Trophoblast cell (in vitro differentiated cells and primary cell): Measurements from ENCODE around the gene SLC39A5.

Experiments
- DNase-seq, 2 donors: peaks; one replicate each; pipeline ENCODE4 v3.0.0-alpha.2; 2016
- H2AFZ ChIP-seq: 2 replicates; pipeline ENCODE4 v1.6.1; 2013; ENCODE audit warnings: low read length, moderate library complexity, mild to moderate bottlenecking; ENCODE audit not compliant: insufficient read depth, poor library complexity
- H2AK5ac ChIP-seq: 2 replicates; pipeline ENCODE4 v1.6.1; 2013; ENCODE audit warnings: mild to moderate bottlenecking, low read length
- H2BK120ac ChIP-seq: 2 replicates; pipeline ENCODE4 v1.6.1; 2013; ENCODE audit warnings: low read length, mild to moderate bottlenecking, moderate library complexity; ENCODE audit not compliant: insufficient read depth, poor library complexity
- H2BK12ac ChIP-seq: 2 replicates; pipeline ENCODE4 v1.6.1; 2013; ENCODE audit warnings: mild to moderate bottlenecking, low read length, moderate library complexity
- H2BK5ac ChIP-seq: 2 replicates; pipeline ENCODE4 v1.6.1; 2013; ENCODE audit warnings: low read length, low read depth, moderate library complexity, mild to moderate bottlenecking; ENCODE audit not compliant: poor library complexity
- H3K14ac ChIP-seq: 2 replicates; pipeline ENCODE4 v1.6.1; 2013; ENCODE audit warnings: mild to moderate bottlenecking, low read length
- H3K18ac ChIP-seq: 2 replicates; pipeline ENCODE4 v1.6.1; 2013; ENCODE audit warnings: mild to moderate bottlenecking, low read length
- H3K23ac ChIP-seq: 2 replicates; pipeline ENCODE4 v1.6.1; 2013; ENCODE audit warnings: low read length
- H3K27ac ChIP-seq: 2 replicates; pipeline ENCODE4 v1.5.1; 2013; ENCODE audit warnings: low read depth, mild to moderate bottlenecking, inconsistent platforms, low read length, moderate library complexity
- H3K27me3 ChIP-seq: 2 replicates; pipeline ENCODE4 v1.6.1; 2013; ENCODE audit warnings: inconsistent platforms, mild to moderate bottlenecking, low read length, moderate library complexity; ENCODE audit not compliant: insufficient read depth
- H3K36me3 ChIP-seq, 2 experiments: 1 replicate in 1 of 2; 2 replicates in 1 of 2; pipeline ENCODE4 v1.6.1; 2013; ENCODE audit warnings: low read length in 2 of 2, mild to moderate bottlenecking in 2 of 2, moderate library complexity in 1 of 2; ENCODE audit not compliant: insufficient read depth in 2 of 2, control insufficient read depth in 1 of 2
- H3K4ac ChIP-seq: 2 replicates; pipeline ENCODE4 v1.6.1; 2013; ENCODE audit warnings: low read depth, mild to moderate bottlenecking, low read length, moderate library complexity
- H3K4me1 ChIP-seq, 2 experiments: 1 replicate in 1 of 2; 2 replicates in 1 of 2; pipeline ENCODE4 v1.6.1; 2013; ENCODE audit warnings: low read length in 2 of 2, mild to moderate bottlenecking in 2 of 2, moderate library complexity in 1 of 2; ENCODE audit not compliant: insufficient read depth in 2 of 2, control insufficient read depth in 1 of 2
- H3K4me2 ChIP-seq: 2 replicates; pipeline ENCODE4 v1.6.1; 2013; ENCODE audit warnings: inconsistent platforms, mild to moderate bottlenecking, low read length, moderate library complexity
- H3K4me3 ChIP-seq: 2 replicates; pipeline ENCODE4 v1.5.1; 2013; ENCODE audit warnings: mild to moderate bottlenecking, low read depth, low read length, inconsistent platforms
- H3K79me1 ChIP-seq: one replicate; pipeline ENCODE4 v1.6.1; 2013; ENCODE audit warnings: low read length
- H3K79me2 ChIP-seq: 2 replicates; pipeline ENCODE4 v1.6.1; 2013; ENCODE audit warnings: low read length, mild to moderate bottlenecking; ENCODE audit not compliant: control insufficient read depth, insufficient read depth, poor library complexity
- H3K9ac ChIP-seq: 2 replicates; pipeline ENCODE4 v1.6.1; 2013; ENCODE audit warnings: mild to moderate bottlenecking, low read length
- H3K9me3 ChIP-seq: 2 replicates; pipeline ENCODE4 v1.6.1; 2013; ENCODE audit warnings: low read depth, mild to moderate bottlenecking, control low read depth, inconsistent platforms, low read length; ENCODE audit not compliant: insufficient read depth
- H4K12ac ChIP-seq: 2 replicates; pipeline ENCODE4 v1.6.1; 2013; ENCODE audit warnings: low read depth, mild to moderate bottlenecking, low read length, moderate library complexity
- H4K8ac ChIP-seq: 2 replicates; pipeline ENCODE4 v1.6.1; 2013; ENCODE audit warnings: low read depth, mild to moderate bottlenecking, low read length, moderate library complexity
- H4K91ac ChIP-seq: one replicate; pipeline ENCODE4 v1.6.1; 2013; ENCODE audit warnings: low read depth, mild to moderate bottlenecking, low read length, moderate library complexity
- WGBS: extraction: QIAGEN DNeasy Blood & Tissue Kit; methylation state at CpG from one replicate; pipeline ENCODE4 v1.1.7; 2013; ENCODE audit warnings: missing lambda C conversion rate; ENCODE audit not compliant: insufficient read length, insufficient coverage; ENCODE audit errors: extremely low coverage; 5-methylcytosine and 5-hydroxymethylcytosine counted together

The SLC39A5 gene

DNA sequence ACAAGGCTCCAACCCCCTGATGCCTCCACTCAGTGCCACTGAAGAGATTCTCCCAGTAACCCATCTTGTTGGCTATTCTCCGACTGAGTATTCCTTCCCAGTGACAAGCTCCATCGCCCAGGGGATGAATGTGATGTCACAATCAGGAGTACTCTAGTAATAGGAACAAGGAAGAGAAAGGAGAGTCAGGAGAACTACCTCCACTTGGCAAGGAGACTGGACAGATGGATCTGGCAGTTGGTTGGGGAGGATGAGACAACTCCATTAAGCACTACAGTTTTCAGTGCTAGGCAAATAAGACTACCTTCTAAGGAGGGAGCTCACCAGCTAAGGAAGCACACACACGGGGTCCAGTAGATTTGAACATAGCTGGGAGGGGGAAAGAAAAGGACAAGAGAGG, 13.4 kb upstream of the SLC39A5 start:
- no peak overlapping the region for H3K4me3 ChIP-seq
- no peak overlapping the region for H2BK120ac ChIP-seq
- H3K9me3 ChIP-seq = peaks cover 3% of the 10 kb centered on the region
- H3K4me1 ChIP-seq = peaks cover 0 to 5% of the 10 kb centered on the region in 2 experiments
- no peak overlapping the region for H3K27ac ChIP-seq
- no peak overlapping the region for H3K18ac ChIP-seq
- H3K4me2 ChIP-seq = no peak overlapping the region
- no peak overlapping the region for H3K23ac ChIP-seq
- no peak overlapping the region for H3K9ac ChIP-seq
- DNase-seq = no peak
- peaks cover 6% of the 10 kb centered on the region for H3K79me1 ChIP-seq
- peaks cover 28 to 42% of the 10 kb centered on the region in 2 experiments for H3K36me3 ChIP-seq
- H4K91ac ChIP-seq = no peak overlapping the region
- H2AFZ ChIP-seq = no peak overlapping the region
- no peak overlapping the region for H3K4ac ChIP-seq
- H4K12ac ChIP-seq = no peak overlapping the region
- H3K79me2 ChIP-seq = peaks cover 5% of the 10 kb centered on the region
- no peak overlapping the region for H2AK5ac ChIP-seq
- H3K14ac ChIP-seq = no peak overlapping the region
- WGBS = no CpG with 5 or more reads among the region's 3 CpGs
- H2BK5ac ChIP-seq = no peak overlapping the region
- H2BK12ac ChIP-seq = no peak overlapping the region
- no peak overlapping the region for H4K8ac ChIP-seq
- no peaks in the 10 kb centered on the region for H3K27me3 ChIP-seq

- no peak for DNase-seq
- H3K9me3 ChIP-seq = peaks cover 3% of the 10 kb centered on the region
- no peak overlapping the region for H3K23ac ChIP-seq
- H3K4ac ChIP-seq = peak overlapping the region; percentile 14
- H4K12ac ChIP-seq = no peak overlapping the region
- no peak overlapping the region for H3K18ac ChIP-seq
- H2BK12ac ChIP-seq = no peak overlapping the region
- peaks cover 8 to 16% of the 10 kb centered on the region in 2 experiments for H3K36me3 ChIP-seq
- H3K4me2 ChIP-seq = no peak overlapping the region
- no peak overlapping the region for H3K14ac ChIP-seq
- H3K79me2 ChIP-seq = peaks cover 7% of the 10 kb centered on the region
- H2BK5ac ChIP-seq = no peak overlapping the region
- no CpG with 5 or more reads among the region's 9 CpGs for WGBS
- H2AFZ ChIP-seq = no peak overlapping the region
- H4K91ac ChIP-seq = no peak overlapping the region
- H2AK5ac ChIP-seq = no peak overlapping the region
- H4K8ac ChIP-seq = no peak overlapping the region
- H3K27ac ChIP-seq = no peak overlapping the region
- no peak overlapping the region for H2BK120ac ChIP-seq
- H3K79me1 ChIP-seq = peaks cover 15% of the 10 kb centered on the region
- H3K9ac ChIP-seq = no peak overlapping the region
- H3K27me3 ChIP-seq = no peaks in the 10 kb centered on the region
- peaks cover 2 to 18% of the 10 kb centered on the region in 2 experiments for H3K4me1 ChIP-seq
- no peak overlapping the region for H3K4me3 ChIP-seq
Observed at GRCh38 chr12:56219840-56220239, 10.0 kb upstream of the SLC39A5 start.

DNA sequence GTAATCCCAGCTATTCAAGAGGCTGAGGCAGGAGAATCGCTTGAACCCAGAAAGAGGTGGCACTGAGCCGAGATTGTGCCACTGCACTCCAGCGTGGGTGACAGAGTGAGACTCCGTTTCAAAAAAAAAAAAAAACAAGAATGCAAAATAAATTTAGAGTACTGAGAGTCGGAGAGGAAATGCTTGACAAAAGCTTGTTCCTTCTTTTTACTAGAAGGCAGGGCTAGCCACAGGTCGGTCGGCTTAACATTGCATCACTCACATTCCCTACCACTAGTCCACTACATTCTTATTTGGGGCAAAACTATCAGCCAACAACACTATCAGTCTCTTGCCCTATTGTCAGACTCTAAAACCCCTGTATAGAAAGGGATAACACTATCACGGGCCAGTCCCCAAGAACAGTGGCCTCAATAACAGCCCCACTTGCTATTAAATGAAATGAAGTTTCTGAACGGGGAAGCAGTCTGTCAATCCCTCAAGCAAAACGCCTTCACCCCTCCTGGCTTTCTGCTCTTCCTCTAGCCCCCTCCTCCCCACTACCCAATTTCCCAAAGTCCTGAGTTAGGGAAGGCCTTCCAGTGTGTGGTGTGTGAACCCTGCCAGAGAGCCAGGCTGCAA, 9.1 kb upstream of the SLC39A5 start:
- Histone ChIP-seq H3K79me2 (peaks cover 7% of the 10 kb centered on the region), H3K4me3 (peak overlapping the region; percentile 79), H4K12ac (no peak overlapping the region), H3K36me3 (peaks cover 4 to 8% of the 10 kb centered on the region in 2 experiments), H2BK5ac (peak overlapping the region; percentile 46), H3K4ac (peak overlapping the region; percentile 31), H2AK5ac (no peak overlapping the region), H2AFZ (peak overlapping the region; percentile 32), H3K4me1 (peaks cover 2 to 19% of the 10 kb centered on the region in 2 experiments), H3K27ac (peak overlapping the region; percentile 90), H3K27me3 (no peaks in the 10 kb centered on the region), H3K79me1 (peaks cover 15% of the 10 kb centered on the region), H4K8ac (peak overlapping the region; percentile 59), H3K4me2 (peak overlapping the region; percentile 94), H3K23ac (no peak overlapping the region), H2BK120ac (peak overlapping the region; percentile 9), H4K91ac (peak overlapping the region; percentile 28), H2BK12ac (no peak overlapping the region), H3K9me3 (peaks cover 3% of the 10 kb centered on the region), H3K18ac (peak overlapping the region; percentile 31), H3K9ac (peak overlapping the region; percentile 79), H3K14ac (peak overlapping the region; percentile 69)
- DNase-seq = peak; percentile 26 to 64
- WGBS = no CpG with 5 or more reads among the region's 10 CpGs

DNA sequence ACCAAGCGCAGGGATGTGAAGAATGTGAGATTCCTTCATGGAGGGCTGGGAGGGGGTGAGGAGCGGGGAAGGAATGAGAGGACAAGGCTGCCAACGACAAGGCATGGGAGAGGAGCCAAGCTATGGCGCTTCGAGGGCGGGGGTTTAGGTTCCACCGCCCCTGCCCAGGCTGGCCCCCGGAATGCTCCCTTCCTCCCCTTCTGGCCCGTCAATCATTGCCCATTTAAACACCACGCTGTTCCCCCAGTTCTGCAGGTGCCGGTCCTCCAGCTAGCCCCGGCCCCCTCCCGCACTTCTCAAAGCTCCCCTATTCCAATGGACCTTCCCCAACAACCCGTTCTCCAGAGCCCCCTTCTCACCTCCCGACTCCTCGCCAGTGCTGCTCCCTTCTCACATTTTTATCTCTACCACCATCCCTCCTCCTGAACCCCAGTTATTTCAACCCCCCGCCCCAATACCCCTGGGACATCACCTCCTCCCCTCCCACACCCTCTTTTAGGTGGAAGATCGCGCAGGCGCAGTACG, 8.6 kb upstream of the SLC39A5 start:
- H3K79me2 ChIP-seq = peaks cover 7% of the 10 kb centered on the region
- WGBS = no CpG with 5 or more reads among the region's 21 CpGs
- peak overlapping the region; percentile 46 for H2BK5ac ChIP-seq
- no peaks in the 10 kb centered on the region for H3K27me3 ChIP-seq
- peak overlapping the region; percentile 79 for H3K4me3 ChIP-seq
- H4K8ac ChIP-seq = peak overlapping the region; percentile 59
- H3K4me2 ChIP-seq = peak overlapping the region; percentile 94
- no peak overlapping the region for H3K23ac ChIP-seq
- H3K4me1 ChIP-seq = peaks cover 2 to 19% of the 10 kb centered on the region in 2 experiments
- peak overlapping the region; percentile 9 for H2BK120ac ChIP-seq
- peak overlapping the region; percentile 79 for H3K9ac ChIP-seq
- H4K12ac ChIP-seq = peak overlapping the region; percentile 38
- H3K36me3 ChIP-seq = peaks cover 3 to 7% of the 10 kb centered on the region in 2 experiments
- peak overlapping the region; percentile 31 for H3K4ac ChIP-seq
- peak; percentile 34 to 67 for DNase-seq
- H3K79me1 ChIP-seq = peaks cover 15% of the 10 kb centered on the region
- no peak overlapping the region for H2BK12ac ChIP-seq
- peak overlapping the region; percentile 28 for H4K91ac ChIP-seq
- peak overlapping the region; percentile 32 for H2AFZ ChIP-seq
- H3K14ac ChIP-seq = peak overlapping the region; percentile 69
- H3K9me3 ChIP-seq = peaks cover 3% of the 10 kb centered on the region
- no peak overlapping the region for H2AK5ac ChIP-seq
- peak overlapping the region; percentile 90 for H3K27ac ChIP-seq
- H3K18ac ChIP-seq = peak overlapping the region; percentile 67
